Measurements from ENCODE around the gene CRACDL.

The CRACDL gene

GRCh38 chr2:98924910-98925309 is 11.1 kb downstream of the CRACDL start:
- DNase-seq: no peak

- no peak for DNase-seq
These were observed 11.8 kb downstream of the CRACDL start for GRCh38 chr2:98924038-98924830.

GRCh38 chr2:98923244-98923940 is 12.6 kb downstream of the CRACDL start:
- DNase-seq: no peak

- no peak for DNase-seq
These were observed 15.0 kb downstream of the CRACDL start for GRCh38 chr2:98921062-98921461.

GRCh38 chr2:98917031-98917471 is 19.0 kb downstream of the CRACDL start:
- DNase-seq: no peak

GRCh38 chr2:98915751-98916358 is 20.2 kb downstream of the CRACDL start:
- DNase-seq: no peak

GRCh38 chr2:98914713-98915580 is 21.1 kb downstream of the CRACDL start:
- no peak for DNase-seq

GRCh38 chr2:98913916-98914712 is 21.9 kb downstream of the CRACDL start:
- no peak for DNase-seq

GRCh38 chr2:98912957-98913915 is 22.8 kb downstream of the CRACDL start:
- no peak for DNase-seq

GRCh38 chr2:98912221-98912851 is 23.7 kb downstream of the CRACDL start:
- no peak for DNase-seq

GRCh38 chr2:98911376-98912154 is 24.5 kb downstream of the CRACDL start:
- no peak for DNase-seq

- DNase-seq: no peak
These were observed 25.0 kb downstream of the CRACDL start for GRCh38 chr2:98911126-98911375.

GRCh38 chr2:98910349-98911125 is 25.5 kb downstream of the CRACDL start:
- no peak for DNase-seq

GRCh38 chr2:98909317-98910211 is 26.5 kb downstream of the CRACDL start:
- DNase-seq: no peak

- no peak for DNase-seq
These were observed 27.1 kb downstream of the CRACDL start for GRCh38 chr2:98908931-98909316.

- DNase-seq: no peak
These were observed 27.8 kb downstream of the CRACDL start for GRCh38 chr2:98907966-98908905.

GRCh38 chr2:98907385-98907784 is 28.6 kb downstream of the CRACDL start:
- DNase-seq: no peak
